HepG2 (cell line): ENCODE measurements around the gene PPM1H. TPM values are rescaled to one million over a fixed set of nuclear protein-coding genes. Genes with fewer than 3 reads are reported as not detected.
A peak's percentile ranks its signal among the peaks of the same experiment; 100 is the strongest.

Experiments used
- ARNT2 ChIP-seq: sonication (generic); formaldehyde crosslinking; IDR thresholded peaks from 2 replicates; pipeline ENCODE4 v1.8.0; 2022; ENCODE audit warnings: mild to moderate bottlenecking, low read depth, missing genetic modification reagents, moderate library complexity
- CEBPB ChIP-seq: IDR thresholded peaks from 2 replicates; pipeline ENCODE4 v1.6.1; 2011; ENCODE audit warnings: low read depth, low read length, improper control_type of control experiment, borderline replicate concordance
- HOXA9 ChIP-seq: sonication (generic); formaldehyde crosslinking; IDR thresholded peaks from 2 replicates; pipeline ENCODE4 v1.8.1; 2022; ENCODE audit warnings: missing genetic modification reagents, mild to moderate bottlenecking, moderate library complexity, borderline replicate concordance
- HOXD1 ChIP-seq: sonication (generic); formaldehyde crosslinking; IDR thresholded peaks from 2 replicates; pipeline ENCODE4 v1.5.0; 2020; ENCODE audit warnings: missing genetic modification reagents
- MAZ ChIP-seq, 2 experiments: sonication (generic) in 1 of 2; formaldehyde crosslinking in 1 of 2; IDR thresholded peaks; 2 replicates each; pipeline versions ENCODE4 v1.5.0 to v1.6.1; 2012 to 2020; ENCODE audit warnings: low read depth in 2 of 2, mild to moderate bottlenecking in 2 of 2, borderline replicate concordance in 1 of 2, improper control_type of control experiment in 1 of 2, low read length in 1 of 2, missing genetic modification reagents in 1 of 2, moderate library complexity in 1 of 2
- MTA1 ChIP-seq: sonication (generic); formaldehyde crosslinking; IDR thresholded peaks from 2 replicates; pipeline ENCODE4 v1.4.0; 2020; ENCODE audit warnings: missing genetic modification reagents, mild to moderate bottlenecking, borderline replicate concordance
- MYC ChIP-seq: sonication (generic); formaldehyde crosslinking; IDR thresholded peaks from 2 replicates; pipeline ENCODE4 v1.9.0; 2021; ENCODE audit warnings: missing genetic modification reagents, borderline replicate concordance
- PHB2 ChIP-seq: fragments of 450-650 bp; IDR thresholded peaks from 2 replicates; pipeline ENCODE4 v1.6.1; 2018; ENCODE audit not compliant: partially characterized antibody
- RARA ChIP-seq: IDR thresholded peaks from 2 replicates; pipeline ENCODE4 v1.6.1; 2016; ENCODE audit warnings: missing genetic modification reagents, missing compliant biosample characterization
- SAP130 ChIP-seq: IDR thresholded peaks from 2 replicates; pipeline ENCODE4 v1.6.1; 2016; ENCODE audit warnings: low read depth
- SIN3A ChIP-seq: IDR thresholded peaks from 2 replicates; pipeline ENCODE4 v1.6.1; 2011; ENCODE audit warnings: low read depth, mild to moderate bottlenecking, control low read depth, low read length, borderline replicate concordance
- TOE1 ChIP-seq: sonication (generic); formaldehyde crosslinking; IDR thresholded peaks from 2 replicates; pipeline ENCODE4 v1.4.0; 2020; ENCODE audit warnings: mild to moderate bottlenecking, missing genetic modification reagents
- ZBTB37 ChIP-seq: sonication (generic); formaldehyde crosslinking; IDR thresholded peaks from 2 replicates; pipeline ENCODE4 v1.4.0; 2020; ENCODE audit warnings: mild to moderate bottlenecking, missing genetic modification reagents
- ZKSCAN1 ChIP-seq: fragments of 150-350 bp; IDR thresholded peaks from 2 replicates; pipeline ENCODE4 v1.6.1; 2014; ENCODE audit warnings: low read length
- ZNF205 ChIP-seq: IDR thresholded peaks from 2 replicates; pipeline ENCODE4 v1.6.1; 2018; ENCODE audit warnings: missing biosample characterization, missing genetic modification reagents
- ZNF318 ChIP-seq: sonication (generic); formaldehyde crosslinking; IDR thresholded peaks from 2 replicates; pipeline ENCODE4 v1.4.0; 2020; ENCODE audit warnings: mild to moderate bottlenecking, missing genetic modification reagents
- ZNF652 ChIP-seq: IDR thresholded peaks from 2 replicates; pipeline ENCODE4 v1.6.1; 2016; ENCODE audit warnings: low read depth, borderline replicate concordance
- ZNF879 ChIP-seq: sonication (generic); formaldehyde crosslinking; IDR thresholded peaks from 2 replicates; pipeline ENCODE4 v1.8.1; 2023; ENCODE audit warnings: missing genetic modification reagents
- polyA plus RNA-seq, 8 experiments: library from polyadenylated mRNA; depleted of rRNA in 3 of 8; stranded (reverse) in 7 of 8; unstranded in 1 of 8; fragments of >200 nt; fragmentation: Illumina TruSeq in 4 of 8; extraction: Trizol in 4 of 8; gene quantifications; 2 replicates each; pipeline versions ENCODE4 v1.2.1 to v1.2.3, GENCODE V29; 2011 to 2016; ENCODE audit warnings: low read depth in 4 of 8, missing spikeins in 1 of 8, mixed read lengths in 1 of 8; ENCODE audit not compliant: insufficient read depth in 1 of 8
- total RNA-seq, 5 experiments: library from RNA; depleted of rRNA; stranded (reverse); fragments of >200 nt; fragmentation: Illumina TruSeq; extraction: Trizol; gene quantifications; 2 replicates each; pipeline ENCODE4 v1.2.3, GENCODE V29; 2016; ENCODE audit warnings: low read depth in 1 of 5

Gene PPM1H
- total and polyA plus RNA-seq, 2 of the 13 experiments (the other 11 are each of a cell fraction or from before 2014, with no cell fraction given), result 29.1 to 38.1 TPM

GRCh38 chr12:62891805-62892549 is 43.0 kb downstream of the PPM1H start (continued):
- TF ChIP-seq TOE1 (CRISPR knock-in tag) (no peak), ARNT2 (CRISPR knock-in tag) (no peak), CEBPB (peak; percentile 93), SIN3A (no peak), ZKSCAN1 (no peak), HOXD1 (CRISPR knock-in tag) (peak; percentile 49; the same call in 1 of the 2 replicates), ZNF205 (CRISPR knock-in tag) (no peak), HOXA9 (CRISPR knock-in tag) (peak; percentile 59; the same call in 1 of the 2 replicates), MYC (CRISPR knock-in tag) (no peak), RARA (CRISPR knock-in tag) (peak; percentile 84), MAZ (IDR thresholded peaks at IDR 0.05; ENCODE audit: borderline replicate concordance, low read depth, low read length) (no peak), MAZ (CRISPR knock-in tag; IDR thresholded peaks at IDR 0.05; ENCODE audit: low read depth) (no peak), ZNF879 (no peak), PHB2 (no peak), ZNF652 (CRISPR knock-in tag) (no peak), MTA1 (CRISPR knock-in tag) (no peak; the same call in 1 of the 2 replicates), ZBTB37 (peak; percentile 96), ZNF318 (CRISPR knock-in tag) (no peak), SAP130 (CRISPR knock-in tag) (peak; percentile 62; the same call in 1 of the 2 replicates)
